HG02852 (cell line): ENCODE data around the gene RER1.

ENCODE experiments used
- ATAC-seq: cut with Tn5 transposase; IDR thresholded peaks from one replicate; pipeline ENCODE4 v1.9.1; 2021; ENCODE audit warnings: mild to moderate bottlenecking, moderate library complexity; ENCODE audit not compliant: unreplicated experiment

RER1 gene

DNA sequence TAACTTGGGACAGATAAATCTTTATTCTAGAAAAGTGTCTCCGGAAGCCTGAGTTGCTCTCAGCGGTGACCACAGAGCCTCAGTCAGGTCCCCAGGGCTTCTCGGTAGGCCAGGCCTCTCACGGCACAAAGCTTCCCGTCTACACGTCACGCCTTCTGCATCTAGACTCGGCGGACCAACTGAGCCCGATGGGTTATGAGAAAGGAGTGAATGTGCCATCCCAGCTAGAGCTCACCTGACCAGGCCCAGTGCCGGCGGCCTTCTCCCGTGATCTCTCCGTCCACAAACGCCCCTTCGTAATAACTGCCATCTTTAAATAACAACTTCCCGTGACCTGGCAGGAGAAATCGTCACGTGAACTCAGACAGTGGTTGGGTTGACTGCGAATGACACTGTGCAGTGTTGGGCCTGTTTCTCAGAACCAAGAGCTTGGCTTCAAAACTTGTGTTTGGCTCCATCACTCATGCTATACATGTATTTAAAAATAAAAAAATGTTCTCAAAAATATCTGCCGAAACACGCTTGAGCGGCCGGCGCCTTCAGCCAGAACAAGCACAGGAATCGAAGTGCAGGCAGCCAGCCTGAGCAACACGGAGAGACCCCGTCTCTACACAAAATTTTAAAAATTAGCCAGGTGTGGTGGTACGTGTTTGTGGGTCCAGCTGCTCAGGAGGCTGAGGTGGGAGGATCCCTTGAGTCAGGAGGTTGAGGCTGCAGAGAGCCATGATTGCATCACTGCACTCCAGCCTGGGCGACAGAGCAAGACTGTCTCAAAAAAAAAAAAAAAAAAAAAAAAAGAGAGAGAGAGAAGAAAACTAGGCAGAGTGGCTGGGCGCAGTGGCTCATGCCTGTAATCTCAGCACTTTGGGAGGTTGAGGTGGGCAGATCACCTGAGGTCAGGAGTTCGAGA is 3.4 kb upstream of the RER1 start:
- no peak for ATAC-seq

DNA sequence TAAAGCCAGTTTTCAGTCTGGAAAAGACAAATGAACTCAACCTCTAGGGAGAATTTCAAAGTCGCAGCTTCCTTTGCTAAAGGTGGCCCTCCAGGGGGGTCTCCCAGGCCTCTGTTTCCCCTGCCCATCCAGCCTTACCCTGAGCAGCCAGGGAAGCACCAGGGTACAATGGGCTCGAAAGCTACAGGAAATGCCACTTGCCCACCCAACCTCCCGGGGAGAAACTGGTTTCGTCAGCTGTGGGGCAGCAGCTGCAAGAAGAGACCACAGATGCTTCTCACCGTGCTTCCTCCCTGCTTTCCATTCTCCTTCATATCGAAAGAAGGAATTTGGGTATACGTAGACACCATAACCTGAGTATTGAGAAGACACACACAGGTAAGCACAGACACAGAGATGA is 2.0 kb upstream of the RER1 start:
- ATAC-seq: no peak

DNA sequence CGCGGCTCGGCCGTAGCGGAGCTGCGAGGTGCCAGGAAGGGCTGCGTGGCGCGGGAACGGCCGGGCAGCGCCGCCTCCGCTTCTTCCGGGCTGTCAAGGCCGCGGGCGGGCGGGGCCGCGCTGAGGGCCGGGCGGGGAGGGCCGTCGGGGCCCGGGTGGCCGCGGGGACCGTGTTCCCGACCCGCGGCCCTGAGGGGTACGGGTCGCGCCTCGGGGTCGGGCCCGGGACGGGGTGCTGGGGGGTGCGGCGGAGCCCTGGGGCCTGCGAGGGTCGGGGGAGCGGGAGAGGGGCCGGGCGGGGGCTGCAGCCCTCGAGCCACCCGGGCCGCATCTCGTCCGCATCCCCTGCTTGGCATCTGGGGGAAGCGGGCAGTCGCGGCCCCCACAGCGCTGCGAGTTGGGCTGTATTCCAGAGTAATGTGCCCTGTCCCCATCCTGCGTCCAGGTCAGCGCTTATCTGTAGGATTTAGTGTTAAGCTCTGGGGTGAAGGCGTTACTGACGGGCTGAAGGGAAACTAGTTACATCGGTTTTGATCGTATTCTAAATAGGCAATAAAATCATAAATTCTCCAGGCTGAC is 379 bp downstream of the RER1 start:
- ATAC-seq: peak; percentile 16

DNA sequence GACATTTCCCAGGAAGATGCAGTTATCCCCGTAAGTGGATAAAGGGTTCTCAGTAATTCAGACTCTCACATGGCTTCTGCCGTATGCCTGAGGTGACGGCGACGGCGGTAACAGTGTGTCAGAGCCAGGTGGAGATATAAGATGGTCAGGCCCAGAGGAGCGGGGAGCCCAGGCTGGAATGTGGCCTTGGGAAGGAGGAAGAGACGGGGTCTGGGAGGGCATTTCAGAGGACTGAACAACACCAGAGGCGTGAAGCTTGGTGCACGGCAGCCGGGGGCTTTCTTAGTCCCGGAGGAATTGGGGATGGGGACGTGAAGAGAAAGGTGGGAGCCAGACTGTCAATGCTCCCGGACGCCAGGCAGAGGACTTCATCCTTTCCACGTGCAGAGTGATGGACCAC is 1.0 kb downstream of the RER1 start:
- ATAC-seq: no peak

DNA sequence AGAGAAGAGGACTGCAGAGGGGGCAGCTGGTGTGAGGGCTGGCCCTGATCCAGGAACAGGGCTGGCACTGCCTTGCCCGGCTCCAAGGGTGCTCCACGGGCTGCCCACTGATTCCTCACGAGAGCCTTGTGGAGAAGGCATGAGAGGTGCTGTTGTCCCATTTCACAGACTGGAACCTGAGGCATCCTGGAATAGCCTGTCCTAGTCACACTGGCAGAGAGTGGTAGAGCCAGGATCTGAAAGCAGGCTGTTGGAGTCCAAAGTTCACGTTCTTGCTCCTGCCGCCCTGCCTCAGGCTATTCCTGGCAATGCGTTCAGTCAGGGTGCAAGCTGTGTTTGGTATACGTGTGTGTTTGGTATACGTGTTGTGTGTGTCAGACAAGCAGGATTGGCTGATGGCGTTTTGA is 1.8 kb downstream of the RER1 start:
- no peak for ATAC-seq

DNA sequence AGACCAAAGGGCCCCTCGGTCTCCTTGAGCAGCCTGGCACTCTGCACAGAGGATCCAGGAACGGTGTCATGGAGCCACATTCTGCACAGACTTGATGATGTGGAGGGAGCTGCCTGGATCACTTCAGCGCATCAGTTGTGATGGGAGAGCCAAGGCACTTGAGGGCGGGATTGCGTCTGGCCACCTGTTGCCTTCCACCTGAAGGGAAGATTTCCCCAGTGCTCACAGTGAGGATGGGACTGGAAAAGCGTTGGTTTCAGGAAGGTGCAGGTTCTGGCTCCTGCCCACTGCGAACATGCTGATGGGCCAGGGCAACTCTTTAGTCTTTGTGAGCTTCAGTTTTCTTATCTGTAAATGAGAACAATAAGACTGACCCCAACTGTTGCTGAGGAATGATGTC is 2.6 kb downstream of the RER1 start:
- ATAC-seq: no peak

DNA sequence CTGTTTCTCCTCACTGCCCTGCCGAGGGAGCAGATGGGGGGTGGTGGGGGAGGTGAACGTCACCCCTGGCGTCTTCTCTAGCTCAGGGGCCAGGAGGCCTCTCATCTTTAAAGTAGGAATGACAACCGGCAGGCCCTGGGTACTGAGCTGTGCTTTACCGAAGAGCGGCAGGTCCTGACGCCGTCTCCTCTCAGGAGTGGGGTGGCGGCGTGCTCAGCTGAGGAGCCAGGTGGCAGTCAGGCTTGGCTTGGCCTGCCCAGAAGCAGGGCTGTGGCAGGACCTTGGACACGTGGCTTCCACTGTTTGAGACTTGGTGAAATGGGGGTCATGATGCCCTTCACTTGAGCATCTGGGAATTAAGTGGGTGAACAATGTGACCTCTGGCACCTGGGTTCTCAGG is 3.1 kb downstream of the RER1 start:
- no peak for ATAC-seq

DNA sequence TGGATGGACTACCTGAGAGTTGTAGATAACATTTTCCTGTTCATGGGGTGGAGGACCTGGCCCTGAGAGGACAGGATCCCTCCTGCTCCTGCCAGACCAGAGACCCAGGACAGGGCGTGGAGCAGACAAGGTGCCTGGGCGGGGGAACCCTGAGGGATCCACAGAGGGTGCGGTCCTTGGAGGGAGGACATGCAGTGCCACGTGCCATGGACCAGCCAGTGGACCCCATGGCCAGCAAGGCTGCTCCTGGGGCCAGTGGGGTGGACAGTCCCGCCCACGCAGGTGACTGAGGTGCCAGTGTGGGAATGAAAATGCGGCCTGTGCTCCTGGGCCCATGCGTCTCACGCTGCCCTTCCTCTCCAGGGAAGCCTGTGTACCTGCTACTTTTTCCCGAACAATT is 3.6 kb downstream of the RER1 start:
- no peak for ATAC-seq

DNA sequence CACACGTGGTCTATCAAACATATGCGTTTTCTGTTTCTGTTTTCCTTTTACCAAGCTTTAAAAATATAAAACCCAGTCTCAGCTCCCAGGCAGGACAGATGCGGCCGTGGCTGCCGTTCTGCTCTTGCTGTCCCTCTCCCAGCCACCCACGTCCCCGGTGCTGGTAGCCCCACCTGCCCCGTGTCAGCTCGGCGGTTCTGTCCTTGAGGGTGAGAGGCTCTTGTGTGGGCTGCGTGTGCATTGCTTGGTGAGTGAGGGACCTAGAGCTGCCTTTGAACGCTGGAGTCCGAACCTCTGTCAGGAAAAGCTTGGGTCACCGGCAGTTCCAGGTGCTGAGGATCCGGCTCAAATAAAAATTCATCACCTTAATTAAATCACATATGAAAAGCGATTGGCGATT is 4.4 kb downstream of the RER1 start:
- no peak for ATAC-seq

DNA sequence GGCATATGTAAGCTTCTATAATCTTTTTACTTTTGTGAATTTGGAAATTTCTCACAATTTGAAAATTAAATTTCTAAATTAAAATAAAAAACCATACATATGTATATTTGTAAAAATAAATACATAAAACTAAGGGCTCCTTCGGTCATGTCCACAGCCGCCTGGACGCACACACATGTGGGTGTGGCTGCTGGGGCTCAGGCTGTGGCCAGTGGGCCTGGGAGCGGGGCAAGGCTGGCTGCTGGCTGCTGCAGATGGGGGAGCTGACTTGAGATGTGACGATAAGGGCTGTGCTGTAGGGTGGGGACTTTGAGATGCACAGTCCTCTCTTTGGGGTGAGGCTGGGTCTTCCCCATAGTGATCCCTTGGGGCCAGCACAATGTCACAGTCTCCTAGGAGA is 4.8 kb downstream of the RER1 start:
- no peak for ATAC-seq

DNA sequence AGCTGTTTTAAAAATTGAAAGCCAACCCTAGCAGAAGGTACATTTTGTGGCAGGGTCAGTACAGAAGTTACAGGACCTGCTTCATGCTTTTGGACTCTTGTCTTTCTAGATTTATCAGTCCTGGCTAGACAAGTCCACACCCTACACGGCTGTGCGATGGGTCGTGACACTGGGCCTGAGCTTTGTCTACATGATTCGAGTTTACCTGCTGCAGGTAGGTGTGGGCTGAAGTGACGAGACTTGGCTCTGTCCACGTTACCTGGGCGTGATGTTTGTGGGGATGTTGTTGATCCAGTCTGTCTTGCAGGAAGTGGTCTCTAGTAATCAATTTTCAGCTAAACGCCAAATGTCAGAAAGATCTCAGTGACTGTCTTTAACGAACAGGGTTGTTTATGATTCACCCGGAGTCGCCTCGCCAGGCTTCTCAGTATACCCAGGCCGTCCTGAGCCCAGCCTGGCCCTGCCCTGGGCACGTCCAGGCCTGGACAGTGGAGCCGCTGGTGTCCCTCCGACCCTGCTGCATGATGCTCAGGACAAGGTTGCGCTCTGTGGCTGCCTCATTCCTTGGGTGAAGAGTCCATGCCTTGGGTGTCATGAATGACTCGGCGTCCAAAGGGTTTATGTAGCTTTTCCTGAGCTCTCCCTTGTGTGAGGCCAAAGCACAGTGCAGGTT is 5.5 kb downstream of the RER1 start:
- no peak for ATAC-seq

DNA sequence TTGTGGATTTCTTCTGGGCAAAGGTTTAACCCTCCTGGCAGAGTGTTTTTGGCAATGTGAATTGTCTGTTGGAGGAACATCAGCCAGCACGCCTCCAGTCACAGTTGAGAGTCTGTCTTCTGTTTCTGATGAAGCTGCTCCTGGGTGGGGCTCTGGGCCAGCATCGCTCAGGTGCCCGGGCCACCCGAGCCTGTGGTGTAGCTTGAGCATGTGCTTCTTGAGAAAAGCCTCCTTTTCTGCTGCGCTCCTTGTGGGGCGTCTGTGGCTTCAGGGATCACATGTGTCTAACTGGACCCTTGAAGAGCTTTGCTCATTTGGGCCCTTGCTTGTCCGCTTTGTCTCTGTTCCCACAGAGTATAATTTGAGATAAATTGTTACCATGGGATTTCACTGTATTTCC is 7.2 kb downstream of the RER1 start:
- no peak for ATAC-seq

DNA sequence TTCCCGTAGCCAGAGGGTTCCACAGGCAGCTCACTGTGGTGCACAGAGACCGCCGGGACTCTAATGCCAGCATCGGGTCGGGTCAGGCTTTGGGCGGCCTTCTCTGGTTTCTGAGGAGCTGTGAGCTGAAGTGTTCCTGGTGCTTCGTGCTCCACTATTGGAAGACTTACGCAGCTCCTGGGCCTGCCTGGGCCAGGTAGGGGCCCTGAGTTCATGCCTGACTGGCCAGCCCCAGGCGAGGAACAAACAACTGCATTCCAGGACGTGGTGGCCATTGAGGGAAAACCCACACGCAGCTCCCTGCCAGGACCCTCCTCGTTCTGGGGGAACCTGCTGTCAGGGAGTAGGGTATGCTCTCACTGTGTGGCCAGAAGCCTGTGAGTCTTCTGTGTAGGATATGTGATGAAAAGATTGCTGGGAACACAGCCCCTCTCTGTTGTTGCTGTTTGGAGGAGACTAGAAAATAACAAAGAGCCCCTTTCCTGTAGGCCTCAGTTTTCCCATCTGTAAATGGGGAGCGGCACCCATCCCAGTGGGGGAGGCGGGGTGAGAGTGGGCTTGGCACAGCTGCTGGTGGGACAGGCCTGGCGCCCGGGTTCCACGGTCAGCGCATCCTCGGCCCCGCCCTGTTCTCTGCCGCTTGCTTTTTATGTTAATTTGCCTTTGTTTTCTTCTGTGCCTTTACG is 8.4 kb downstream of the RER1 start:
- ATAC-seq: no peak

DNA sequence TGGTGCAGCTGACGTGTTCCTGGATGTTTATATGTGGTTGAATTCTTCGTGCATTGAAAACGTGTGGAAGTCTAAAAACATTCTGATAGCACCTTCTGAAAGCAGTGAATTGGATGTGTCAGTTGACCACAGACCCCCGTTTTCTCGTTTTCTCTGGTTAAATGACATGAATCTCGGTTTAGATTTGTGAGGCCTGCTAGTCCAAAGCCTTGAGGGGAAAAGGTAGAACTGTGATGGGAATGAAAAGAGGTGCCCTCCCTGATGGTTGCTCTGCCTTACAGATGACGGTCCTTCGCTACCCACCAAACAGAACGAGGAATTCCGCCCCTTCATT is 8.9 kb downstream of the RER1 start:
- ATAC-seq: no peak

DNA sequence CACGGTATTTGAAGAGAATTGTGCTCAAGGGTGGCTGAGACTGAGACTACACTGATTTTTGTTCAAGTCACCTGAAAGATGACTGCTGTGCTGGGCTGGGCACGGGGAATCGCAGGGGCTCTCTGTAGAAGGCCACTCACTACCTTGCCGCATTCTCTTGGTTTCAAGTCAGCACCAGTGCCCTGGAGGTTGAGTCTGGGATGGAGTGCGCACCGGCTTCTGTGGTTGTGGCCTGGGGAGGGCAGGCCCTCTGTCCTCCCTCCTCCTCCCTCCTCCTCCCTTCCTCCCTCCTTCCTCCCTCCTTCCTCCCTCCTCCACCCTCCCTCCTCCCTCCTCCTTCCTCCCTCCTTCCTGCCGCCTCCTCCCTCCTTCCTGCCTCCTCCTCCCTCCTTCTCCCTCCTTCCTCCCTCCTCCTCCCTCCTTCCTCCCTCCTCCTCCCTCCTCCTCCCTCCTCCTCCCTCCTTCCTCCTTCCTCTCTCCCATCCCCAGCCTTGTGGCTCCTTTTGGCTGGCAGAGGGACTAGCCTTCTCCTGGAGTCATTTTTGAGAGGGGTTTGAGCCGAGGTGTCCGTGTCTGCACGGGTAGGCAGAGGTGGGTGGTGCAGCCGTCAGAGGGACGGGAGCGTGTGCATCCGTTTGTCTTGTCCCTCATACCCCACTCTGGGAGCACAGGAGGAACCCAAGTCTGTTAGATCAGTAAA is 9.5 kb downstream of the RER1 start:
- no peak for ATAC-seq

DNA sequence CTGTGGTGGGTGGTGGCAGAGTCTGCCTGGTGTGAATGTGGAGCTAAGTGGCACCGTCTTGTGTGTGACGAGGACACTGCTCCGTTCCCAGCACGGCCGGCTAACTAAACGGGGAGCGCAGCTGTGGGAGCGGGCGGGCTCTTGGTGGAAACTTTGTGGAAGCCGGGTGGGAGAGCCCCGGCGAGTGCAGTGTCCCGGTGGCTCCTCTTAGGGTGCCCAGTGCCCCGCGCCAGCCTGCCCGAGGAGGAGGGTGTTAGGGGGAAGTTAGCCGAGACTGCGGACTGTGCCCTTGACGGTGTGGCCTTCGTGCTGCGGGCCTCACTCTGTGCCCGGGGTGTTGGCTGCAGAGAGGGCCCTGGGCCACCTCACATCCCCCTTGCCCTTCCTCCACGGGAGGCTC is 10.8 kb downstream of the RER1 start:
- ATAC-seq: no peak

DNA sequence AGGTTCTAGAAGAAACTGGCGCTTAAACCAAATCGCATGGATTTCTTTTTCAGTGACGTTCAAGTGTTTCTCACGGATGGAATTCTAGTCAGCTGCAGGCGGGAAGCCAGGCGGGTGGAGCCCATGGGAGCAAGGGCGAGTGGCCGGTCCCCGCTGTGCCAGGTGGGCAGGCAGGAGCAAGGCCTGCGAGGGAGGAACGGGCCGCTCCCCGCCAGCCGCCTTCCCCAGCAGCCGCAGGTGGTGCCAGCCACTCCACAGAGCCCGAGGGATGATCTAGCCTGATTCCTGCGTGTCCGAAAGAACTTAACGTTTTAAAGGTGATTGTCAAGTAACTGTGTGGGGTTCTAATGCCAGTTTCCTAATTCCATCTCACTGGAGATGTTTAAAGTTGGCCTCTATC is 11.6 kb downstream of the RER1 start:
- ATAC-seq: no peak

DNA sequence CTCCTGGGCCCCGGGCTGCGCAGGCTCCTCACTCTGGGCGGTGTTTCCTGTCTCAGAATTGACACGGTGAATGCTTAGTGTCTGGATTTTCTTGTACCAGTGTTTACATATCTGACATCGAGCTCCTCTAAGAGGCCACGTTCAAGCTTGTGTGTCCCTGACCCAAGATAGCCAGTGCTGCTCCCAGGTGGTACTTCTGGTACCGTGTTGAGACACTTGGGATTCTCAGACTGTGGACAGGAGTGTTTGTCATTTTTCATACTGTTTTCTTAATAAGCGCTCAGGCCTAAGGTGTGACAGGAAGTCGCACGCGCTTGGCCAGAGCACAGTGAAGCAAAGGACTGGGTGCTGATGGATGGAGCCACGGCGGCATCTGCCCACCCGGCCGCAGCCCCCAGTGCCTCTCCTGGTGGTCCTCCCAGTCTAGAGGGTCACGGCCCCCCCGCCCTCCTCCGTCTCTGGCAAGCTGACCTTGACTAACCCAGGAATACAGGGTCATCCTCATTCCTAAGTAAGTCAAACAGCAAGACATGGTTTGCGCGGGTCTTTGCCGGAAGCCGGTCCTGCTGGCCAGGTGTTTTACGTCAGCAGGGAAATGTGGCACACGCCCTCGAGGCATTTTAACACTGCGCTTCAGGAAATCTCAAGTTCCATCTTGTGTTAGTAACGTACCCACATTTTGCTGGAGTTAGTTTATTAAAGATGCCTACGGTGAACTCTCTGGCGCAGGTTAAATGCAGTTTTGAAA is 12.7 kb downstream of the RER1 start:
- ATAC-seq: no peak

DNA sequence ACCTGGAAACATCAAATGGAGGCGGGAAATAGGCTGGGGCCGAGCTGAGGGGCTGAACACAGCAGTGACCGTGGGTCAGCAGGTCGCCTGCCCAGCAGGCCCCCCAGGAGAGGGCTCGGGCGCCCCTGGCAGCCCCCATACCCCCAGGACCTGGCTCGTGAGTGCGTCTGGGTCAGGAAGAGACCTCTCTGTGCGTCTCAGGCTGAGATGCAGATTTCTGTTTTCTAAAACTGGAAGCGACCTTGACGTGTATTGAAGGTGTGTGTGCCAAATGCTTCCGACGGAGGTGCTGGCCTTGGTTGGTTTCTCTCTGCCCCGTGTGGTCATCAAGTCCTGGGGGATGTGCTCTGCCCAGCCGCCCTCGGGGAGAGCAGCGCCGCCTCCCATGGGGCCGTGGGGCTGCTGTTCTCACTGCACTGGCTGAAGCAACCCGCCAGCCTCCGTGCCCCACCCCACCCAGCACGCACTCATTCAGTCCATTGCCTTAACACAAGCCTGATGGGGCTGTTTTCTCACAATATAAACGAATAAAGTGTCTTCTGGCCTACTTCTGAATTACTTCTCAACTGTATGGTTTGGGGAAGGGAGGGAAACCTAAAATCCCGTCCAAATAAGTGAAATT is 13.4 kb downstream of the RER1 start:
- no peak for ATAC-seq
